AML-193 (cell line): Measurements from ENCODE around the gene ADAMTS12.

Experiments
- DNase-seq, 2 experiments: peaks; one replicate each; lab custom pipeline; 2025; lab: John Stamatoyannopoulos, UW

ADAMTS12 gene

GRCh38 chr5:33758737-33759136 is 133.1 kb downstream of the ADAMTS12 start:
- no peak for DNase-seq

GRCh38 chr5:33756491-33756890 is 135.3 kb downstream of the ADAMTS12 start:
- DNase-seq, result no peak

GRCh38 chr5:33755231-33755630 is 136.6 kb downstream of the ADAMTS12 start:
- no peak for DNase-seq

GRCh38 chr5:33753704-33754103 is 138.1 kb downstream of the ADAMTS12 start:
- DNase-seq, result no peak

GRCh38 chr5:33748754-33749153 is 143.0 kb downstream of the ADAMTS12 start:
- no peak for DNase-seq

GRCh38 chr5:33745101-33745770 is 146.6 kb downstream of the ADAMTS12 start:
- DNase-seq, result no peak

GRCh38 chr5:33743099-33743498 is 148.7 kb downstream of the ADAMTS12 start:
- DNase-seq, result no peak

GRCh38 chr5:33742181-33742580 is 149.6 kb downstream of the ADAMTS12 start:
- DNase-seq, result no peak

GRCh38 chr5:33738967-33739366 is 152.8 kb downstream of the ADAMTS12 start:
- DNase-seq, result no peak

GRCh38 chr5:33738097-33738496 is 153.7 kb downstream of the ADAMTS12 start:
- DNase-seq, result no peak

- no peak for DNase-seq
Measured at GRCh38 chr5:33737697-33738096, 154.1 kb downstream of the ADAMTS12 start.

- no peak for DNase-seq
Measured at GRCh38 chr5:33737284-33737683, 154.5 kb downstream of the ADAMTS12 start.

GRCh38 chr5:33736510-33736909 is 155.3 kb downstream of the ADAMTS12 start:
- no peak for DNase-seq

- DNase-seq, result no peak
Measured at GRCh38 chr5:33735072-33735471, 156.7 kb downstream of the ADAMTS12 start.

- no peak for DNase-seq
Measured at GRCh38 chr5:33734537-33734936, 157.3 kb downstream of the ADAMTS12 start.

- no peak for DNase-seq
Measured at GRCh38 chr5:33733225-33733624, 158.6 kb downstream of the ADAMTS12 start.

GRCh38 chr5:33726422-33727165 is 165.2 kb downstream of the ADAMTS12 start:
- DNase-seq, result no peak

GRCh38 chr5:33725806-33726205 is 166.0 kb downstream of the ADAMTS12 start:
- no peak for DNase-seq

GRCh38 chr5:33721491-33722200 is 170.1 kb downstream of the ADAMTS12 start:
- DNase-seq, result no peak

GRCh38 chr5:33720176-33720575 is 171.6 kb downstream of the ADAMTS12 start:
- no peak for DNase-seq

- DNase-seq, result no peak
Measured at GRCh38 chr5:33719769-33720168, 172.0 kb downstream of the ADAMTS12 start.

- DNase-seq, result no peak
Measured at GRCh38 chr5:33715661-33716060, 176.1 kb downstream of the ADAMTS12 start.
